Activated CD8-positive, alpha-beta memory T cell treated with anti-CD3 and anti-CD28 coated beads for 36 hours (primary cell): ENCODE data around the gene PRKAG2. TPM values are rescaled to one million over a fixed set of nuclear protein-coding genes. Genes with fewer than 3 reads are reported as not detected.
"Not testable (repeated sequence)": the region's sequence is repeated elsewhere in the genome, so short reads cannot be mapped to it uniquely, and the experiment has no call there.

Experiments
- CTCF ChIA-PET: fragments of 350-600 bp; sonication (Branson Sonifier 250); formaldehyde crosslinking; loops from one replicate; lab custom pipeline; 2021; ENCODE audit warnings: antibody characterized with exemption; lab: Charles Lee
- POLR2A ChIA-PET: fragments of 350-600 bp; sonication (Branson Sonifier 250); formaldehyde crosslinking; loops from one replicate; lab custom pipeline; 2021; ENCODE audit warnings: antibody characterized with exemption; lab: Charles Lee
- total RNA-seq, 2 experiments: library from RNA; stranded (reverse); gene quantifications; one replicate each; pipeline ENCODE4 v1.2.3, GENCODE V29; 2021

PRKAG2 gene
- total RNA-seq, 2 experiments from 2014 or later = 23.6 to 24.8 TPM

- CTCF ChIA-PET = interaction anchor here (0.6 kb wide), 1 partner anchor 487 kb away, joined by 3 read pairs; no protein-coding TSS in a partner anchor
- POLR2A ChIA-PET = not testable (repeated sequence)
These were observed 35.4 kb downstream of the PRKAG2 start for GRCh38 chr7:151841395-151842051.

GRCh38 chr7:151840088-151840910 is 36.6 kb downstream of the PRKAG2 start:
- CTCF ChIA-PET = interaction anchor here (0.6 kb wide), 1 partner anchor 716 kb away, joined by 3 read pairs; no protein-coding TSS in a partner anchor
- POLR2A ChIA-PET = no interaction called here

- ChIA-PET POLR2A (interaction anchor here (0.6 kb wide), 1 partner anchor 29 kb away, joined by 3 read pairs; no protein-coding TSS in a partner anchor), CTCF (interaction anchor here (1.0 to 1.1 kb wide), 3 partner anchors 44 to 81 kb away, joined by 3 to 4 read pairs (median 4); no protein-coding TSS in a partner anchor)
These were observed 37.4 kb downstream of the PRKAG2 start for GRCh38 chr7:151839451-151839921.

GRCh38 chr7:151838861-151839381 is 38.0 kb downstream of the PRKAG2 start:
- ChIA-PET POLR2A (interaction anchor here (0.6 kb wide), 2 partner anchors 29 to 44 kb away, joined by 3 read pairs; no protein-coding TSS in a partner anchor), CTCF (interaction anchor here (1.0 to 1.1 kb wide), 3 partner anchors 43 to 80 kb away, joined by 3 to 4 read pairs (median 4); no protein-coding TSS in a partner anchor)

- ChIA-PET CTCF (no interaction called here), POLR2A (no interaction called here)
These were observed 38.8 kb downstream of the PRKAG2 start for GRCh38 chr7:151838072-151838471.

GRCh38 chr7:151837285-151838042 is 39.5 kb downstream of the PRKAG2 start:
- CTCF ChIA-PET = no interaction called here

GRCh38 chr7:151836927-151837205 is 40.0 kb downstream of the PRKAG2 start:
- POLR2A ChIA-PET = no interaction called here
- CTCF ChIA-PET = no interaction called here

More at GRCh38 chr7:151837285-151838042, 39.5 kb downstream of the PRKAG2 start:
- POLR2A ChIA-PET = no interaction called here

- CTCF ChIA-PET = interaction anchor here (1.1 kb wide), 1 partner anchor 53 kb away, joined by 3 read pairs; no protein-coding TSS in a partner anchor
These were observed 40.6 kb downstream of the PRKAG2 start for GRCh38 chr7:151836191-151836926.

GRCh38 chr7:151835636-151836035 is 41.3 kb downstream of the PRKAG2 start:
- CTCF ChIA-PET = interaction anchor here (1.1 kb wide), 1 partner anchor 52 kb away, joined by 3 read pairs; no protein-coding TSS in a partner anchor
- POLR2A ChIA-PET = no interaction called here

More at GRCh38 chr7:151836191-151836926, 40.6 kb downstream of the PRKAG2 start:
- POLR2A ChIA-PET = no interaction called here

- CTCF ChIA-PET = no interaction called here
- POLR2A ChIA-PET = no interaction called here
These were observed 42.5 kb downstream of the PRKAG2 start for GRCh38 chr7:151834271-151835035.

- ChIA-PET POLR2A (no interaction called here), CTCF (no interaction called here)
These were observed 43.2 kb downstream of the PRKAG2 start for GRCh38 chr7:151833691-151834090.

- ChIA-PET CTCF (no interaction called here), POLR2A (no interaction called here)
These were observed 43.7 kb downstream of the PRKAG2 start for GRCh38 chr7:151833213-151833651.

GRCh38 chr7:151832656-151833055 is 44.3 kb downstream of the PRKAG2 start:
- CTCF ChIA-PET = interaction anchor here (0.6 kb wide), 1 partner anchor 193 kb away, joined by 3 read pairs; the partner anchor contains the start of gene GALNT11
- POLR2A ChIA-PET = no interaction called here

- ChIA-PET POLR2A (no interaction called here), CTCF (no interaction called here)
These were observed 44.8 kb downstream of the PRKAG2 start for GRCh38 chr7:151832138-151832537.

GRCh38 chr7:151831606-151832005 is 45.3 kb downstream of the PRKAG2 start:
- ChIA-PET POLR2A (no interaction called here), CTCF (interaction anchor here (0.6 kb wide), 1 partner anchor 383 kb away, joined by 3 read pairs; no protein-coding TSS in a partner anchor)

- ChIA-PET CTCF (no interaction called here), POLR2A (no interaction called here)
These were observed 46.6 kb downstream of the PRKAG2 start for GRCh38 chr7:151830121-151830830.

- CTCF ChIA-PET = no interaction called here
- POLR2A ChIA-PET = no interaction called here
These were observed 47.2 kb downstream of the PRKAG2 start for GRCh38 chr7:151829707-151830106.
